SK-N-SH (cell line): ENCODE measurements around the gene SPEG. TPM values are rescaled to one million over a fixed set of nuclear protein-coding genes. Genes with fewer than 3 reads are reported as not detected.

Experiments
- CTCF ChIA-PET: fragments of 300-600, 350-600 bp; formaldehyde crosslinking; extraction: SDS; loops from one replicate; lab custom pipeline; 2021; lab: Yijun Ruan, JAX
- POLR2A ChIA-PET: fragments of 350-600 bp; sonication (Branson Sonifier 250); formaldehyde crosslinking; extraction: SDS; loops from one replicate; lab custom pipeline; 2020; ENCODE audit warnings: antibody characterized with exemption, inconsistent platforms; lab: Yijun Ruan, JAX
- DNase-seq: peaks from one replicate; pipeline ENCODE4 v3.0.0; 2012
- H2AFZ ChIP-seq: fragments of 200-600 bp; sonication (generic); 2 replicates; pipeline ENCODE4 v1.8.1; 2016; ENCODE audit warnings: antibody characterized with exemption, mild to moderate bottlenecking, low read depth
- H3F3A ChIP-seq: fragments of 200-600 bp; sonication (generic); replicated peaks from 2 replicates; pipeline ENCODE3; 2016; ENCODE audit warnings: antibody characterized with exemption, mild to moderate bottlenecking; ENCODE audit not compliant: insufficient read depth
- H3K27ac ChIP-seq, 2 experiments: fragments of 200-500 bp in 1 of 2; fragments of 200-600 bp in 1 of 2; sonication (Bioruptor generic) in 1 of 2; sonication (generic), shearing (Covaris generic) in 1 of 2; 2 replicates each; pipeline versions ENCODE4 v1.5.1 to v1.6.1; 2014 to 2016; ENCODE audit warnings: low read depth in 2 of 2, inconsistent platforms in 1 of 2, low read length in 1 of 2, mild to moderate bottlenecking in 1 of 2, mixed read lengths in 1 of 2
- H3K27me3 ChIP-seq: fragments of 200-600 bp; sonication (generic), shearing (Covaris generic); 2 replicates; pipeline ENCODE4 v1.6.1; 2016; ENCODE audit warnings: mixed run types; ENCODE audit not compliant: insufficient read depth
- H3K36me3 ChIP-seq, 2 experiments: fragments of 200-500 bp in 1 of 2; fragments of 200-600 bp in 1 of 2; sonication (Bioruptor generic) in 1 of 2; sonication (generic) in 1 of 2; replicated peaks in 1 of 2; 2 replicates each; pipeline versions ENCODE3 to v1.5.1; 2014 to 2016; ENCODE audit warnings: low read length in 1 of 2, mild to moderate bottlenecking in 1 of 2; ENCODE audit not compliant: insufficient read depth in 2 of 2, control insufficient read depth in 1 of 2
- H3K4me1 ChIP-seq, 2 experiments: fragments of 200-500 bp in 1 of 2; fragments of 200-600 bp in 1 of 2; sonication (Bioruptor generic) in 1 of 2; sonication (generic), shearing (Covaris generic) in 1 of 2; 2 replicates each; pipeline versions ENCODE4 v1.5.1 to v1.6.1; 2014 to 2016; ENCODE audit warnings: low read depth in 1 of 2, low read length in 1 of 2, mixed run types in 1 of 2; ENCODE audit not compliant: insufficient read depth in 2 of 2, control insufficient read depth in 1 of 2
- H3K4me2 ChIP-seq: fragments of 200-600 bp; sonication (generic), shearing (Covaris generic); 2 replicates; pipeline ENCODE4 v1.6.1; 2017; ENCODE audit warnings: mixed run types
- H3K4me3 ChIP-seq, 2 experiments: fragments of 200-500 bp in 1 of 2; fragments of 200-600 bp in 1 of 2; sonication (Bioruptor generic) in 1 of 2; sonication (generic), shearing (Covaris generic) in 1 of 2; 2 replicates each; pipeline versions ENCODE4 v1.5.1 to v1.8.1; 2014 to 2016; ENCODE audit warnings: low read depth in 2 of 2, inconsistent platforms in 1 of 2, low read length in 1 of 2, mild to moderate bottlenecking in 1 of 2, mixed read lengths in 1 of 2, moderate library complexity in 1 of 2
- H3K79me2 ChIP-seq: fragments of 200-600 bp; sonication (generic); 2 replicates; pipeline ENCODE4 v1.8.1; 2017; ENCODE audit warnings: mild to moderate bottlenecking; ENCODE audit not compliant: insufficient read depth
- H3K9ac ChIP-seq: fragments of 200-600 bp; sonication (generic); 2 replicates; pipeline ENCODE4 v1.6.1; 2017; ENCODE audit warnings: mixed run types
- H3K9me2 ChIP-seq: fragments of 200-600 bp; sonication (generic); 2 replicates; pipeline ENCODE4 v1.6.1; 2017; ENCODE audit warnings: mixed run types
- H3K9me3 ChIP-seq: fragments of 200-600 bp; sonication (generic); 2 replicates; pipeline ENCODE4 v1.6.1; 2017; ENCODE audit warnings: mixed run types, mild to moderate bottlenecking, moderate library complexity
- H4K20me1 ChIP-seq: fragments of 200-600 bp; sonication (generic); 2 replicates; pipeline ENCODE4 v1.6.1; 2017; ENCODE audit warnings: mild to moderate bottlenecking, mixed run types; ENCODE audit not compliant: insufficient read depth
- CHD2 ChIP-seq: fragments of 150-350 bp; IDR thresholded peaks from 2 replicates; pipeline ENCODE4 v1.6.1; 2018; ENCODE audit warnings: low read length; ENCODE audit not compliant: partially characterized antibody
- EZH2phosphoT487 ChIP-seq: fragments of 200-600 bp; sonication (generic); IDR thresholded peaks from 2 replicates; pipeline ENCODE4 v1.6.1; 2017; ENCODE audit warnings: low read depth, mixed run types, mild to moderate bottlenecking, antibody characterized with exemption, moderate library complexity, borderline replicate concordance
- FOSL2 ChIP-seq: IDR thresholded peaks from 2 replicates; pipeline ENCODE4 v1.4.0; 2012; ENCODE audit warnings: low read depth, mild to moderate bottlenecking, moderate library complexity, borderline replicate concordance
- GABPA ChIP-seq: IDR thresholded peaks from 2 replicates; pipeline ENCODE4 v1.4.0; 2012; ENCODE audit warnings: low read depth, mild to moderate bottlenecking
- GATA2 ChIP-seq: sonication (generic); formaldehyde crosslinking; IDR thresholded peaks from 2 replicates; pipeline ENCODE4 v1.5.0; 2020; ENCODE audit warnings: mild to moderate bottlenecking, missing genetic modification reagents
- MXI1 ChIP-seq: IDR thresholded peaks from 2 replicates; pipeline ENCODE4 v1.6.1; 2012; ENCODE audit warnings: mild to moderate bottlenecking, low read depth, low read length, improper control_type of control experiment
- NFIC ChIP-seq: IDR thresholded peaks from 2 replicates; pipeline ENCODE4 v1.4.0; 2012; ENCODE audit warnings: borderline replicate concordance
- NRF1 ChIP-seq: IDR thresholded peaks from 2 replicates; pipeline ENCODE4 v1.6.1; 2012; ENCODE audit warnings: low read depth, mild to moderate bottlenecking, low read length
- RAD21 ChIP-seq: IDR thresholded peaks from 2 replicates; pipeline ENCODE4 v1.6.1; 2012; ENCODE audit warnings: mild to moderate bottlenecking, low read length
- RCOR1 ChIP-seq: fragments of 150-350 bp; IDR thresholded peaks from 2 replicates; pipeline ENCODE4 v1.6.1; 2017; ENCODE audit warnings: antibody characterized with exemption, low read length
- RFX5 ChIP-seq: IDR thresholded peaks from 2 replicates; pipeline ENCODE4 v1.6.1; 2012; ENCODE audit warnings: mild to moderate bottlenecking, improper control_type of control experiment, low read length
- SIN3A ChIP-seq: IDR thresholded peaks from 2 replicates; pipeline ENCODE4 v1.6.1; 2012; ENCODE audit warnings: low read depth, mild to moderate bottlenecking, low read length, moderate library complexity, borderline replicate concordance
- SMC3 ChIP-seq: IDR thresholded peaks from 2 replicates; pipeline ENCODE4 v1.6.1; 2012; ENCODE audit warnings: low read depth, low read length, improper control_type of control experiment
- TAF1 ChIP-seq: IDR thresholded peaks from 2 replicates; pipeline ENCODE4 v1.6.1; 2012; ENCODE audit warnings: low read depth, mild to moderate bottlenecking, low read length, moderate library complexity, borderline replicate concordance
- TCF12 ChIP-seq: IDR thresholded peaks from 2 replicates; pipeline ENCODE4 v1.4.0; 2012
- YY1 ChIP-seq: IDR thresholded peaks from 2 replicates; pipeline ENCODE4 v1.4.0; 2012; ENCODE audit warnings: low read depth, mild to moderate bottlenecking
- WGBS: methylation state at CpG from one replicate; pipeline ENCODE4 v1.1.6; 2017; ENCODE audit warnings: low lambda C conversion rate; 5-methylcytosine and 5-hydroxymethylcytosine counted together
- polyA plus RNA-seq, 3 experiments: library from polyadenylated mRNA; depleted of rRNA; stranded (reverse); fragments of >200 nt; gene quantifications; 2 replicates each; pipeline ENCODE4 v1.2.3, GENCODE V29; 2012
- TF ChIP-seq, protein P1 (sequence below): fragments of 150-350 bp; IDR thresholded peaks from 2 replicates; pipeline ENCODE4 v1.6.1; 2016; ENCODE audit warnings: mild to moderate bottlenecking, low read depth, low read length
- TF ChIP-seq, protein P2 (sequence below): fragments of 150-350 bp; IDR thresholded peaks from 2 replicates; pipeline ENCODE4 v1.6.1; 2017; ENCODE audit warnings: antibody characterized with exemption, low read length, low read depth, borderline replicate concordance

SPEG gene
- polyA plus RNA-seq, 1 of the 3 experiments (the other 2 are of a cell fraction), result 107 TPM

DNA sequence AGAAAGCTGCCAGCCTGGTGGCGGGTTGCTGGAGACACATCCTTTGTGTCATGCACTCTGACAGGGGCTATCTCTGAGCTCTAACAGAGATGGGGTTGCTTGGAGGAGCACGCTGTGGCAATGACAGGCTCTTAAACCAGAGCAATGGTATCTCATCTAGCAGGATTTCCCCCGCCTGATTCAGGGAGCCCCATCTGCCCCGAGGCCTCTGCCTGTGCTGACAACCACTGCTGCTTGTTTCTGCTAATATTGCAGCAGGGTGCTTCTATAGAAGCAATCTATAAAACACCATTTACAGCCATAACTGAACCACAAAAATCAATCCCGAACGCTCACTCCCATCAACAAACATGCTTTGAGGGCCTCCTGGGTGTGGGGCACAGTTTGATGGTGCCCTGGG is 34.1 kb upstream of the SPEG start:
- peak; percentile 58 for DNase-seq
- Histone ChIP-seq H3F3A (no peaks in the 10 kb centered on the region), H4K20me1 (no peaks in the 10 kb centered on the region), H3K27me3 (no peaks in the 10 kb centered on the region), H3K36me3 (no peaks in the 10 kb centered on the region), H3K27ac (no peak overlapping the region), H2AFZ (no peak overlapping the region), H3K4me3 (no peak overlapping the region), H3K9ac (no peak overlapping the region), H3K9me2 (no peaks in the 10 kb centered on the region), H3K9me3 (no peaks in the 10 kb centered on the region), H3K79me2 (no peaks in the 10 kb centered on the region), H3K4me2 (no peak overlapping the region), H3K4me1 (peaks cover 2 to 22% of the 10 kb centered on the region in 2 experiments; a peak in 2 of 4 replicates)
- ChIA-PET POLR2A (no interaction called here), CTCF (interaction anchor here (0.6 to 10.1 kb wide), 9 partner anchors 9 to 160 kb away, joined by 3 to 256 read pairs (median 6); partner anchors contain the start of genes DES and DNPEP)
- TF ChIP-seq GATA2, result peak; percentile 46; the same call in 1 of the 2 replicates
- no peak for TF ChIP-seq TCF12
- TF ChIP-seq, protein P1, sequence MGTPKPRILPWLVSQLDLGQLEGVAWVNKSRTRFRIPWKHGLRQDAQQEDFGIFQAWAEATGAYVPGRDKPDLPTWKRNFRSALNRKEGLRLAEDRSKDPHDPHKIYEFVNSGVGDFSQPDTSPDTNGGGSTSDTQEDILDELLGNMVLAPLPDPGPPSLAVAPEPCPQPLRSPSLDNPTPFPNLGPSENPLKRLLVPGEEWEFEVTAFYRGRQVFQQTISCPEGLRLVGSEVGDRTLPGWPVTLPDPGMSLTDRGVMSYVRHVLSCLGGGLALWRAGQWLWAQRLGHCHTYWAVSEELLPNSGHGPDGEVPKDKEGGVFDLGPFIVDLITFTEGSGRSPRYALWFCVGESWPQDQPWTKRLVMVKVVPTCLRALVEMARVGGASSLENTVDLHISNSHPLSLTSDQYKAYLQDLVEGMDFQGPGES, result no peak
- TF ChIP-seq, protein P2, sequence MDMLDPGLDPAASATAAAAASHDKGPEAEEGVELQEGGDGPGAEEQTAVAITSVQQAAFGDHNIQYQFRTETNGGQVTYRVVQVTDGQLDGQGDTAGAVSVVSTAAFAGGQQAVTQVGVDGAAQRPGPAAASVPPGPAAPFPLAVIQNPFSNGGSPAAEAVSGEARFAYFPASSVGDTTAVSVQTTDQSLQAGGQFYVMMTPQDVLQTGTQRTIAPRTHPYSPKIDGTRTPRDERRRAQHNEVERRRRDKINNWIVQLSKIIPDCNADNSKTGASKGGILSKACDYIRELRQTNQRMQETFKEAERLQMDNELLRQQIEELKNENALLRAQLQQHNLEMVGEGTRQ, result no peak
- TF ChIP-seq RCOR1, result 0 out of 2 replicates have a peak, but pooled peaks have one; percentile 19
- TF ChIP-seq NFIC, result no peak
- 46% methylated on average over 5 of the region's 6 CpGs for WGBS

DNA sequence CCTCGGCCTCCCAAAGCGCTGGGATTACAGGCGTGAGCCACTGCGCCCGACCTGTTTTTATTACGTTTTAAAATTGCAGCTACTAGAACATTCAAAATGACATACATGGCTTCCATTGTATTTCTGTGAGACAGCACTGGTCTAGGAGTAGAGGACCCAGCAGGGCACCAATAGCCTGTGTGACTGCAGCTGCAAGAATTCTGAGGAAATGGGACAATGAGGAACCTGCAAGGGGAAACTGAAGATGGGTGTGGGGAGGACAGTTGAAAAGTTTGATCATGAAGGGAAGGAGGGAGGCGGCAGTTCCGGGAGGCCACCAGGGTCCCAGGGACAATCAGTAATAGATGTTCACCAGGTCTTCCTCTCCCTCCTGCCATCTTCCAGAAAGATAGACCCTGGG is 33.0 kb upstream of the SPEG start:
- Histone ChIP-seq H3K4me2 (no peak overlapping the region), H3K9ac (no peak overlapping the region), H3K4me1 (peaks cover 8 to 22% of the 10 kb centered on the region in 2 experiments; a peak in 3 of 4 replicates), H3K79me2 (no peaks in the 10 kb centered on the region), H3K36me3 (no peaks in the 10 kb centered on the region), H3K9me3 (no peaks in the 10 kb centered on the region), H3K27ac (no peak overlapping the region), H2AFZ (no peak overlapping the region), H3K9me2 (no peaks in the 10 kb centered on the region), H3K4me3 (no peak overlapping the region), H3K27me3 (no peaks in the 10 kb centered on the region), H4K20me1 (no peaks in the 10 kb centered on the region), H3F3A (peaks cover 1% of the 10 kb centered on the region)
- 89% methylated on average over 8 of the region's 8 CpGs for WGBS
- CTCF ChIA-PET, result interaction anchor here (0.9 to 10.1 kb wide), 25 partner anchors 9 to 241 kb away, joined by 3 to 256 read pairs (median 16); partner anchors contain the start of genes ASIC4, DES, DNPEP and SPEG
- no peak for TF ChIP-seq MXI1
- no peak for TF ChIP-seq GABPA
- TF ChIP-seq TCF12, result no peak
- no peak for TF ChIP-seq FOSL2
- no peak for TF ChIP-seq SMC3
- TF ChIP-seq RFX5, result no peak
- no peak for TF ChIP-seq CHD2
- no peak for TF ChIP-seq NRF1
- TF ChIP-seq EZH2phosphoT487, result no peak
- TF ChIP-seq RAD21, result no peak
- TF ChIP-seq, protein P1, result no peak
- no peak for TF ChIP-seq TAF1
- no peak for TF ChIP-seq YY1
- no peak for TF ChIP-seq SIN3A
- POLR2A ChIA-PET, result no interaction called here
- DNase-seq, result no peak
